HG02610 (cell line): ENCODE results near the gene FZD10.

ENCODE experiments used
- ATAC-seq: cut with Tn5 transposase; IDR thresholded peaks from one replicate; pipeline ENCODE4 v1.9.1; 2021; ENCODE audit warnings: mild to moderate bottlenecking, moderate library complexity; ENCODE audit not compliant: unreplicated experiment

The FZD10 gene

GRCh38 chr12:130177635-130178242 is 15.5 kb downstream of the FZD10 start:
- ATAC-seq: no peak

GRCh38 chr12:130178282-130178681 is 16.0 kb downstream of the FZD10 start:
- ATAC-seq: no peak

GRCh38 chr12:130179191-130179590 is 16.9 kb downstream of the FZD10 start:
- no peak for ATAC-seq

GRCh38 chr12:130179621-130180020 is 17.4 kb downstream of the FZD10 start:
- ATAC-seq: no peak

GRCh38 chr12:130181211-130181610 is 18.9 kb downstream of the FZD10 start:
- ATAC-seq: no peak

- no peak for ATAC-seq
Observed at GRCh38 chr12:130183585-130184370, 21.5 kb downstream of the FZD10 start.

- ATAC-seq: no peak
Observed at GRCh38 chr12:130184404-130185090, 22.3 kb downstream of the FZD10 start.

GRCh38 chr12:130185455-130186391 is 23.5 kb downstream of the FZD10 start:
- no peak for ATAC-seq

- no peak for ATAC-seq
Observed at GRCh38 chr12:130186651-130187268, 24.5 kb downstream of the FZD10 start.

GRCh38 chr12:130192642-130193345 is 30.5 kb downstream of the FZD10 start:
- no peak for ATAC-seq

GRCh38 chr12:130194154-130194553 is 31.9 kb downstream of the FZD10 start:
- no peak for ATAC-seq

GRCh38 chr12:130195369-130195768 is 33.1 kb downstream of the FZD10 start:
- ATAC-seq: no peak

- no peak for ATAC-seq
Observed at GRCh38 chr12:130195776-130196175, 33.5 kb downstream of the FZD10 start.

- no peak for ATAC-seq
Observed at GRCh38 chr12:130196827-130197226, 34.6 kb downstream of the FZD10 start.

GRCh38 chr12:130198026-130198662 is 35.9 kb downstream of the FZD10 start:
- ATAC-seq: no peak

GRCh38 chr12:130198663-130199060 is 36.4 kb downstream of the FZD10 start:
- no peak for ATAC-seq

- no peak for ATAC-seq
Observed at GRCh38 chr12:130199581-130200390, 37.5 kb downstream of the FZD10 start.

GRCh38 chr12:130200445-130200844 is 38.2 kb downstream of the FZD10 start:
- no peak for ATAC-seq
